Left lung (tissue), 10 donors: ENCODE results near the gene CLTCL1. TPM values are rescaled to one million over a fixed set of nuclear protein-coding genes. Genes with fewer than 3 reads are reported as not detected.

ENCODE experiments used
- ATAC-seq: fragments of 200-7000 bp; cut with Tn5 transposase; one replicate; pipeline ENCODE4 v1.9.1; 2020; ENCODE audit warnings: moderate library complexity
- DNase-seq, 4 donors: peaks; one replicate each; pipeline ENCODE4 v3.0.0-alpha.2; 2013 to 2020
- H3K27ac ChIP-seq, 2 donors: fragments of 200-600 bp; sonication (generic) in 1 of 2; one replicate each; pipeline versions ENCODE4 v1.5.0 to v1.8.0; 2020 to 2021
- H3K27me3 ChIP-seq, 2 donors: fragments of 200-600 bp; sonication (generic) in 1 of 2; one replicate each; pipeline versions ENCODE4 v1.5.0 to v1.8.0; 2020 to 2021
- H3K36me3 ChIP-seq, 2 donors: fragments of 200-600 bp; sonication (generic) in 1 of 2; one replicate each; pipeline versions ENCODE4 v1.5.0 to v1.8.0; 2020 to 2021
- H3K4me1 ChIP-seq, 2 donors: fragments of 200-600 bp; one replicate each; pipeline ENCODE4 v1.8.0; 2021
- H3K4me3 ChIP-seq, 2 donors: fragments of 200-600 bp; sonication (generic) in 1 of 2; one replicate each; pipeline versions ENCODE4 v1.5.0 to v1.8.0; 2020 to 2021; ENCODE audit warnings: mild to moderate bottlenecking in 1 of 2
- H3K9me3 ChIP-seq, 2 donors: fragments of 200-600 bp; sonication (generic) in 1 of 2; one replicate each; pipeline versions ENCODE4 v1.5.0 to v1.8.0; 2020 to 2021
- CTCF ChIP-seq, 2 donors: fragments of 200-600 bp; sonication (generic) in 1 of 2; IDR thresholded peaks; one replicate each; pipeline versions ENCODE4 v1.5.0 to v1.8.0; 2021; ENCODE audit warnings: antibody characterized with exemption in 2 of 2
- intact Hi-C, 2 donors: fragments of 100-400 bp; cut with DNase I; formaldehyde crosslinking; loops; one replicate each; pipeline versions ENCODE4 v1.11.2 to v1.14.2; 2022
- polyA plus RNA-seq, 6 donors: library from polyadenylated mRNA; unstranded; fragments of 120-200 nt; gene quantifications; one replicate each; pipeline ENCODE4 v1.2.1, GENCODE V29; 2013; ENCODE audit not compliant: insufficient read length in 6 of 6
- total RNA-seq, 2 donors: library from RNA; stranded (reverse); fragmentation: NEBNext Ultra II Directional; extraction: Animal tissue kit (Norgen Biotek cat#: 25700); gene quantifications; one replicate each; pipeline ENCODE4 v1.2.1, GENCODE V29; 2021
- donor health status: DM: no; HTN: yes; CAD: no.
- donor health status: DM: no; HTN: no; CAD: no.

The CLTCL1 gene
- total and polyA plus RNA-seq, 8 donors = 5.7 to 11.3 (median 9.0) TPM

GRCh38 chr22:19271273-19271855, 20.2 kb downstream of the CLTCL1 start:
- no peak overlapping the region for H3K4me3 ChIP-seq
- peaks cover 0 to 13% of the 10 kb centered on the region in 2 donors for H3K9me3 ChIP-seq
- no peaks in the 10 kb centered on the region for H3K27me3 ChIP-seq
- ATAC-seq (no peak), DNase-seq (no peak)
- H3K27ac ChIP-seq = no peak overlapping the region
- intact Hi-C loops = no loop called here
- no peak for TF ChIP-seq CTCF (IDR thresholded peaks at IDR 0.05)
- no peaks in the 10 kb centered on the region for H3K4me1 ChIP-seq
- peaks cover 0 to 11% of the 10 kb centered on the region in 2 donors for H3K36me3 ChIP-seq

GRCh38 chr22:19270873-19271272, 20.6 kb downstream of the CLTCL1 start:
- no peak for TF ChIP-seq CTCF (IDR thresholded peaks at IDR 0.05)
- DNase-seq = no peak

GRCh38 chr22:19266547-19267086, 24.9 kb downstream of the CLTCL1 start:
- intact Hi-C loops = no loop called here
- ATAC-seq = no peak
- TF ChIP-seq CTCF (IDR thresholded peaks at IDR 0.05) = no peak
- Histone ChIP-seq H3K27me3 (no peaks in the 10 kb centered on the region), H3K9me3 (peaks cover 0 to 23% of the 10 kb centered on the region in 2 donors), H3K4me3 (no peak overlapping the region), H3K36me3 (no peaks in the 10 kb centered on the region), H3K4me1 (no peaks in the 10 kb centered on the region), H3K27ac (no peak overlapping the region)
- DNase-seq = no peak

More at GRCh38 chr22:19270873-19271272, 20.6 kb downstream of the CLTCL1 start:
- Histone ChIP-seq H3K4me3 (no peak overlapping the region), H3K9me3 (peaks cover 0 to 18% of the 10 kb centered on the region in 2 donors), H3K4me1 (no peaks in the 10 kb centered on the region), H3K27me3 (no peaks in the 10 kb centered on the region), H3K27ac (no peak overlapping the region), H3K36me3 (peaks cover 0 to 11% of the 10 kb centered on the region in 2 donors)
- no peak for ATAC-seq
- intact Hi-C loops = no loop called here

- Histone ChIP-seq H3K27me3 (no peaks in the 10 kb centered on the region), H3K9me3 (peaks cover 0 to 23% of the 10 kb centered on the region in 2 donors), H3K4me1 (no peaks in the 10 kb centered on the region), H3K36me3 (no peaks in the 10 kb centered on the region), H3K4me3 (no peak overlapping the region), H3K27ac (no peak overlapping the region)
- TF ChIP-seq CTCF (IDR thresholded peaks at IDR 0.05) = no peak
- intact Hi-C loops = no loop called here
- DNase-seq = no peak
- ATAC-seq = no peak
Observed at GRCh38 chr22:19265779-19266178, 25.7 kb downstream of the CLTCL1 start.

- H3K4me1 ChIP-seq = peaks cover 0 to 5% of the 10 kb centered on the region in 2 donors
- no peak overlapping the region for H3K27ac ChIP-seq
- H3K4me3 ChIP-seq = no peak overlapping the region
Observed at GRCh38 chr22:19260804-19261203, 30.7 kb downstream of the CLTCL1 start.

More at GRCh38 chr22:19260804-19261203, 30.7 kb downstream of the CLTCL1 start:
- Histone ChIP-seq H3K9me3 (peaks cover 0 to 6% of the 10 kb centered on the region in 2 donors), H3K27me3 (no peaks in the 10 kb centered on the region), H3K36me3 (no peaks in the 10 kb centered on the region)
- DNase-seq = no peak
- ATAC-seq = no peak
- TF ChIP-seq CTCF (IDR thresholded peaks at IDR 0.05) = no peak
- intact Hi-C loops = no loop called here
